ENCODE results near the gene POR. TPM values are rescaled to one million over a fixed set of nuclear protein-coding genes. Genes with fewer than 3 reads are reported as not detected.
A peak's percentile ranks its signal among the peaks of the same experiment; 100 is the strongest.

POR gene
- total and polyA plus RNA-seq, 2 of the 8 experiments (the other 6 are each of a cell fraction or from before 2014, with no cell fraction given) = 98.7 to 144 TPM

DNA sequence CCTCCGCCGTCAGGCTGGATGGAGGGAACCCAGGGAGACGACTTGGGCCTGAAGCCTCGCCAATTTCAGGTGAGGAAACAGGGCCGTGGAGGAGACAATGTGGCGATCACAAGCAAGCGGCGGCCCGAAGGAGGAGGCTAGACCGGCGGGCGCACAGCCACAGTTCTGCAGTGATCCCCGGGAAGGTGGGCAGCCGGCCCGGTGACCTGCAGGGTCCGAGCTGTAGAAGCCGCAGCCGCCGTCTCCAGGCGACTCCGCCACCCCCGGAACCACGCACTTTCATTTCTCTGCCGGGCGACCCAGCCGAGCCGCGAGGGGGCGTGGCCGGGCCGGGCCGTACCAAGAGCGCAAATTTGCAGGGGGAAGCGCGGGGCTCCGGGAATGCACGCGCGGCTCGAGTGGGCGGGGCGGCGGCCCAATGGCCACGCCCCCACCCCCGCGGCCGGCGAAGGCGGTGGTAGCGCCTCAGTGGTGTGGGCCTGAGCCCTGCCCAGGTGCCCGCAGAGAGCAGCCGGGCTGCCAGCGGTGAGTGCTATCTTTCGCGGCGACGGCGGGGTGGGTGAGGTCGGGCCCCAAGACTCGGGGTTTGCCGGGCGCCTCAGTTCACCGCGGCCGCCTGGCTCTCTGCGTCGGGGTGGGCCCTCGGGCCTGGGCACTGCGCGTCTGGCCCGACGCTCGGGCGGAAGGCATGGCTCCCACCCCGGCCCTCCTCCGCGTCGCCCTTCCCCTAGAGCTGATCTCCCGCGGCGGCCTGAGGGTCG lies at the start of gene POR (continued):
- no peak for TF ChIP-seq BCL11A (IDR thresholded peaks at IDR 0.05; ENCODE audit: low read depth in 2 of 2, low read length in 2 of 2)
- no peak for TF ChIP-seq SAP30 (IDR thresholded peaks at IDR 0.05; ENCODE audit: insufficient read depth, insufficient replicate concordance, low read length)
- peak; percentile 99 for TF ChIP-seq POLR2AphosphoS5 (IDR thresholded peaks at IDR 0.05; ENCODE audit: low read depth, low read length)
- TF ChIP-seq RBBP5 (IDR thresholded peaks at IDR 0.05; ENCODE audit: borderline replicate concordance, low read depth, low read length) = 0 out of 2 replicates have a peak, but pooled peaks have one; percentile 45
- TF ChIP-seq BRCA1 (IDR thresholded peaks at IDR 0.05; ENCODE audit: low read depth, low read length) = peak; percentile 53; the same call in 1 of the 2 replicates
- TF ChIP-seq SP2 (IDR thresholded peaks at IDR 0.05; ENCODE audit: low read length) = no peak
- TF ChIP-seq NANOG (IDR thresholded peaks at IDR 0.05; ENCODE audit: insufficient read depth, low read depth, low read length, poor library complexity, severe bottlenecking) = peak; percentile 80
- TF ChIP-seq EZH2 (IDR thresholded peaks at IDR 0.05; ENCODE audit: low read depth, low read length, severe bottlenecking) = no peak
- TF ChIP-seq, protein P1, sequence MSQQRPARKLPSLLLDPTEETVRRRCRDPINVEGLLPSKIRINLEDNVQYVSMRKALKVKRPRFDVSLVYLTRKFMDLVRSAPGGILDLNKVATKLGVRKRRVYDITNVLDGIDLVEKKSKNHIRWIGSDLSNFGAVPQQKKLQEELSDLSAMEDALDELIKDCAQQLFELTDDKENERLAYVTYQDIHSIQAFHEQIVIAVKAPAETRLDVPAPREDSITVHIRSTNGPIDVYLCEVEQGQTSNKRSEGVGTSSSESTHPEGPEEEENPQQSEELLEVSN (IDR thresholded peaks at IDR 0.05) = no peak
- peak; percentile 69 for TF ChIP-seq ASH2L (IDR thresholded peaks at IDR 0.05; ENCODE audit: low read length)
